Stimulated activated memory B cell treated with anti-CD40 and anti-IgM and Interleukin-4, amounts not matched to agents 10 μg/mL and 1 μg/mL and 100 μg/mL, for 72 hours (primary cell): ENCODE data around the gene ZNF444.

Experiments used
- ATAC-seq: fragments of 150-1000 bp; cut with Tn5 transposase; 2 replicates; pipeline ENCODE4 v1.10.0; 2021
- H3K27ac Mint-ChIP-seq: one replicate; pipeline ENCODE4 v1.8.0; 2022; ENCODE audit warnings: mild to moderate bottlenecking, mixed read lengths
- H3K27me3 Mint-ChIP-seq: one replicate; pipeline ENCODE4 v1.8.0; 2022; ENCODE audit warnings: mixed read lengths
- H3K36me3 Mint-ChIP-seq: one replicate; pipeline ENCODE4 v1.8.0; 2022; ENCODE audit warnings: mixed read lengths
- H3K4me1 Mint-ChIP-seq: one replicate; pipeline ENCODE4 v1.8.0; 2022; ENCODE audit warnings: mixed read lengths
- H3K4me3 Mint-ChIP-seq: one replicate; pipeline ENCODE4 v1.8.0; 2022; ENCODE audit warnings: mild to moderate bottlenecking, moderate library complexity, mixed read lengths
- H3K9me3 Mint-ChIP-seq: one replicate; pipeline ENCODE4 v1.8.0; 2022; ENCODE audit warnings: mixed read lengths

ZNF444 gene

GRCh38 chr19:56125806-56126590 is 15.1 kb upstream of the ZNF444 start:
- Mint-ChIP-seq H3K36me3 (no peaks in the 10 kb centered on the region), H3K27me3 (no peaks in the 10 kb centered on the region), H3K4me3 (no peak overlapping the region), H3K9me3 (no peaks in the 10 kb centered on the region), H3K4me1 (no peaks in the 10 kb centered on the region), H3K27ac (no peak overlapping the region)
- ATAC-seq = no peak

- H3K4me3 Mint-ChIP-seq = no peak overlapping the region
Observed at GRCh38 chr19:56126983-56127780, 13.9 kb upstream of the ZNF444 start.

GRCh38 chr19:56130006-56130405 is 11.1 kb upstream of the ZNF444 start:
- Mint-ChIP-seq H3K36me3 (no peaks in the 10 kb centered on the region), H3K27ac (no peak overlapping the region), H3K4me3 (no peak overlapping the region), H3K27me3 (no peaks in the 10 kb centered on the region), H3K9me3 (no peaks in the 10 kb centered on the region), H3K4me1 (peaks cover 12% of the 10 kb centered on the region)
- no peak for ATAC-seq

More at GRCh38 chr19:56126983-56127780, 13.9 kb upstream of the ZNF444 start:
- H3K36me3 Mint-ChIP-seq = no peaks in the 10 kb centered on the region
- H3K9me3 Mint-ChIP-seq = no peaks in the 10 kb centered on the region
- no peaks in the 10 kb centered on the region for H3K27me3 Mint-ChIP-seq
- H3K27ac Mint-ChIP-seq = no peak overlapping the region
- ATAC-seq = no peak
- no peaks in the 10 kb centered on the region for H3K4me1 Mint-ChIP-seq

- H3K4me1 Mint-ChIP-seq = peaks cover 12% of the 10 kb centered on the region
- H3K9me3 Mint-ChIP-seq = no peaks in the 10 kb centered on the region
- no peak overlapping the region for H3K4me3 Mint-ChIP-seq
- ATAC-seq = no peak
- H3K36me3 Mint-ChIP-seq = no peaks in the 10 kb centered on the region
- no peaks in the 10 kb centered on the region for H3K27me3 Mint-ChIP-seq
- no peak overlapping the region for H3K27ac Mint-ChIP-seq
Observed at GRCh38 chr19:56131651-56132050, 9.4 kb upstream of the ZNF444 start.

GRCh38 chr19:56132316-56132822 is 8.7 kb upstream of the ZNF444 start:
- ATAC-seq = no peak
- Mint-ChIP-seq H3K27ac (no peak overlapping the region), H3K4me1 (peaks cover 12% of the 10 kb centered on the region), H3K36me3 (no peaks in the 10 kb centered on the region), H3K4me3 (no peak overlapping the region), H3K27me3 (no peaks in the 10 kb centered on the region), H3K9me3 (no peaks in the 10 kb centered on the region)

GRCh38 chr19:56133858-56134653 is 7.0 kb upstream of the ZNF444 start:
- peaks cover 13% of the 10 kb centered on the region for H3K4me1 Mint-ChIP-seq
- no peaks in the 10 kb centered on the region for H3K36me3 Mint-ChIP-seq
- H3K27me3 Mint-ChIP-seq = no peaks in the 10 kb centered on the region
- peak overlapping the region; percentile 93 for H3K27ac Mint-ChIP-seq
- H3K9me3 Mint-ChIP-seq = no peaks in the 10 kb centered on the region
- peak overlapping the region; percentile 7 for H3K4me3 Mint-ChIP-seq
- ATAC-seq = peak; percentile 98

GRCh38 chr19:56134654-56134921 is 6.5 kb upstream of the ZNF444 start:
- ATAC-seq = no peak
- Mint-ChIP-seq H3K27me3 (no peaks in the 10 kb centered on the region), H3K4me3 (no peak overlapping the region), H3K9me3 (no peaks in the 10 kb centered on the region), H3K36me3 (no peaks in the 10 kb centered on the region), H3K27ac (peak overlapping the region; percentile 93), H3K4me1 (peaks cover 18% of the 10 kb centered on the region)

- Mint-ChIP-seq H3K27ac (no peak overlapping the region), H3K4me3 (no peak overlapping the region), H3K36me3 (no peaks in the 10 kb centered on the region), H3K9me3 (no peaks in the 10 kb centered on the region), H3K4me1 (peaks cover 34% of the 10 kb centered on the region), H3K27me3 (no peaks in the 10 kb centered on the region)
- ATAC-seq = no peak
Observed at GRCh38 chr19:56136362-56136761, 4.7 kb upstream of the ZNF444 start.

- H3K9me3 Mint-ChIP-seq = no peaks in the 10 kb centered on the region
- H3K4me1 Mint-ChIP-seq = peaks cover 34% of the 10 kb centered on the region
- H3K4me3 Mint-ChIP-seq = no peak overlapping the region
- H3K27me3 Mint-ChIP-seq = no peaks in the 10 kb centered on the region
- H3K36me3 Mint-ChIP-seq = no peaks in the 10 kb centered on the region
- no peak for ATAC-seq
- H3K27ac Mint-ChIP-seq = no peak overlapping the region
Observed at GRCh38 chr19:56137405-56137804, 3.7 kb upstream of the ZNF444 start.

- Mint-ChIP-seq H3K27ac (peak overlapping the region; percentile 18), H3K9me3 (no peaks in the 10 kb centered on the region), H3K27me3 (no peaks in the 10 kb centered on the region), H3K36me3 (no peaks in the 10 kb centered on the region), H3K4me3 (no peak overlapping the region), H3K4me1 (peaks cover 39% of the 10 kb centered on the region)
- no peak for ATAC-seq
Observed at GRCh38 chr19:56138069-56138468, 3.0 kb upstream of the ZNF444 start.

GRCh38 chr19:56139847-56140582 is 1.1 kb upstream of the ZNF444 start:
- Mint-ChIP-seq H3K27me3 (no peaks in the 10 kb centered on the region), H3K27ac (peak overlapping the region; percentile 89), H3K9me3 (no peaks in the 10 kb centered on the region), H3K4me3 (peak overlapping the region; percentile 85), H3K36me3 (no peaks in the 10 kb centered on the region), H3K4me1 (peaks cover 44% of the 10 kb centered on the region)
- ATAC-seq = no peak

GRCh38 chr19:56141417-56141993 is 418 bp downstream of the ZNF444 start:
- no peaks in the 10 kb centered on the region for H3K9me3 Mint-ChIP-seq
- peaks cover 44% of the 10 kb centered on the region for H3K4me1 Mint-ChIP-seq
- peak overlapping the region; percentile 89 for H3K27ac Mint-ChIP-seq
- ATAC-seq = no peak
- H3K36me3 Mint-ChIP-seq = no peaks in the 10 kb centered on the region
- peak overlapping the region; percentile 85 for H3K4me3 Mint-ChIP-seq
- H3K27me3 Mint-ChIP-seq = no peaks in the 10 kb centered on the region

GRCh38 chr19:56142087-56142787 is 1.1 kb downstream of the ZNF444 start:
- ATAC-seq = no peak
- Mint-ChIP-seq H3K4me3 (peak overlapping the region; percentile 85), H3K9me3 (no peaks in the 10 kb centered on the region), H3K27ac (peak overlapping the region; percentile 89), H3K4me1 (peaks cover 44% of the 10 kb centered on the region), H3K36me3 (peaks cover 2% of the 10 kb centered on the region), H3K27me3 (no peaks in the 10 kb centered on the region)

- peaks cover 44% of the 10 kb centered on the region for H3K4me1 Mint-ChIP-seq
- H3K9me3 Mint-ChIP-seq = no peaks in the 10 kb centered on the region
- ATAC-seq = no peak
- peaks cover 10% of the 10 kb centered on the region for H3K36me3 Mint-ChIP-seq
- H3K27ac Mint-ChIP-seq = no peak overlapping the region
- H3K4me3 Mint-ChIP-seq = no peak overlapping the region
- H3K27me3 Mint-ChIP-seq = no peaks in the 10 kb centered on the region
Observed at GRCh38 chr19:56142897-56143434, 1.9 kb downstream of the ZNF444 start.
